ENCODE measurements around the gene XIAP. TPM values are rescaled to one million over a fixed set of nuclear protein-coding genes. Genes with fewer than 3 reads are reported as not detected.
"Not testable (repeated sequence)": the region's sequence is repeated elsewhere in the genome, so short reads cannot be mapped to it uniquely, and the experiment has no call there.

The XIAP gene
- total RNA-seq, 6 experiments from 2014 or later: 34.4 to 48.4 (median 38.8) TPM

GRCh38 chrX:123822965-123823364 is 36.9 kb upstream of the XIAP start:
- Mint-ChIP-seq H3K27me3 (ENCODE audit: insufficient read depth) (no peaks in the 10 kb centered on the region), H3K27ac (no peak overlapping the region), H3K9me3 (no peaks in the 10 kb centered on the region), H3K4me3 (no peak overlapping the region), H3K4me1 (ENCODE audit: low read depth) (peaks cover 23% of the 10 kb centered on the region), H3K36me3 (ENCODE audit: low read depth) (no peaks in the 10 kb centered on the region)
- TF ChIP-seq CTCF (IDR thresholded peaks at IDR 0.05): no peak
- no peak for DNase-seq

- H3K4me3 Mint-ChIP-seq: no peak overlapping the region
- H3K4me1 Mint-ChIP-seq (ENCODE audit: low read depth): peaks cover 5% of the 10 kb centered on the region
- DNase-seq: no peak
- H3K9me3 Mint-ChIP-seq: no peaks in the 10 kb centered on the region
- no peak overlapping the region for H3K27ac Mint-ChIP-seq
- H3K36me3 Mint-ChIP-seq (ENCODE audit: low read depth): no peaks in the 10 kb centered on the region
- TF ChIP-seq CTCF (IDR thresholded peaks at IDR 0.05): no peak
- H3K27me3 Mint-ChIP-seq (ENCODE audit: insufficient read depth): no peaks in the 10 kb centered on the region; the same call in 1 of the 2 replicates
These were observed 29.5 kb upstream of the XIAP start for GRCh38 chrX:123830309-123830708.

GRCh38 chrX:123833387-123833786 is 26.5 kb upstream of the XIAP start:
- Mint-ChIP-seq H3K4me1 (ENCODE audit: low read depth) (no peaks in the 10 kb centered on the region), H3K9me3 (no peaks in the 10 kb centered on the region), H3K27ac (no peak overlapping the region), H3K36me3 (ENCODE audit: low read depth) (no peaks in the 10 kb centered on the region), H3K4me3 (no peak overlapping the region), H3K27me3 (ENCODE audit: insufficient read depth) (no peaks in the 10 kb centered on the region; the same call in 1 of the 2 replicates)
- DNase-seq: peak; percentile 19
- TF ChIP-seq CTCF (IDR thresholded peaks at IDR 0.05): peak; percentile 84

- Mint-ChIP-seq H3K36me3 (ENCODE audit: low read depth) (no peaks in the 10 kb centered on the region), H3K4me3 (no peak overlapping the region), H3K27me3 (ENCODE audit: insufficient read depth) (no peaks in the 10 kb centered on the region; the same call in 1 of the 2 replicates), H3K4me1 (ENCODE audit: low read depth) (no peaks in the 10 kb centered on the region), H3K27ac (no peak overlapping the region), H3K9me3 (no peaks in the 10 kb centered on the region)
- TF ChIP-seq CTCF (IDR thresholded peaks at IDR 0.05): no peak
- no peak for DNase-seq
These were observed 25.7 kb upstream of the XIAP start for GRCh38 chrX:123834116-123834515.

GRCh38 chrX:123835661-123836371 is 24.0 kb upstream of the XIAP start:
- TF ChIP-seq CTCF (IDR thresholded peaks at IDR 0.05): no peak; the same call in 1 of the 2 replicates
- H3K4me1 Mint-ChIP-seq (ENCODE audit: low read depth): no peaks in the 10 kb centered on the region
- H3K36me3 Mint-ChIP-seq (ENCODE audit: low read depth): no peaks in the 10 kb centered on the region
- no peaks in the 10 kb centered on the region for H3K9me3 Mint-ChIP-seq
- DNase-seq: peak; percentile 74
- no peak overlapping the region for H3K27ac Mint-ChIP-seq
- no peaks in the 10 kb centered on the region; the same call in 1 of the 2 replicates for H3K27me3 Mint-ChIP-seq (ENCODE audit: insufficient read depth)
- no peak overlapping the region for H3K4me3 Mint-ChIP-seq

GRCh38 chrX:123845129-123845528 is 14.7 kb upstream of the XIAP start:
- H3K27ac Mint-ChIP-seq; H3K4me3 Mint-ChIP-seq; H3K27me3 Mint-ChIP-seq (ENCODE audit: insufficient read depth); H3K36me3 Mint-ChIP-seq (ENCODE audit: low read depth); DNase-seq; H3K9me3 Mint-ChIP-seq: not testable (repeated sequence)
- H3K4me1 Mint-ChIP-seq (ENCODE audit: low read depth): peaks cover 11% of the 10 kb centered on the region

All from HFFc6 (cell line).